ENCODE data around the gene ZNF865. TPM values are rescaled to one million over a fixed set of nuclear protein-coding genes. Genes with fewer than 3 reads are reported as not detected.

Gene ZNF865
- total and polyA plus RNA-seq, 10 of the 15 experiments (the other 5 are each of a cell fraction or from before 2014, with no cell fraction given), result 0.02 to 18.3 (median 0.90) TPM

- intact Hi-C loops (cut with micrococcal nuclease; ENCODE audit: unreplicated experiment) (no loop called here), in situ Hi-C loops (cut with MboI) (no loop called here)
- H3K4me1 ChIP-seq (ENCODE audit: control insufficient read depth, insufficient read depth, low read length), result peaks cover 6% of the 10 kb centered on the region; the same call in 1 of the 2 replicates
- H3K36me3 ChIP-seq (ENCODE audit: control insufficient read depth in 2 of 2, insufficient read depth in 2 of 2, low read length in 1 of 2), result peaks cover 0 to 8% of the 10 kb centered on the region in 2 experiments; a peak in 1 of 4 replicates
- ChIA-PET POLR2A (interaction anchor here (0.6 to 1.6 kb wide), 18 partner anchors 10 to 1480 kb away, joined by 3 to 7 read pairs (median 4); partner anchors contain the start of genes CCDC106, HSPBP1, ISOC2 and TMEM238), SMC1A (ENCODE audit: uncharacterized antibody, unreplicated experiment) (interaction anchor here (0.9 to 2.3 kb wide), 5 partner anchors 33 to 123 kb away, joined by 3 to 16 read pairs (median 4); partner anchors contain the start of gene NAT14), RAD21 (ENCODE audit: unreplicated experiment) (interaction anchor here (1.2 to 2.6 kb wide), 8 partner anchors 12 to 215 kb away, joined by 4 to 11 read pairs (median 4); partner anchors contain the start of genes TMEM238, ZNF579, ZNF628 and ZNF784), CTCF (interaction anchor here (1.0 to 2.4 kb wide), 5 partner anchors 11 to 96 kb away, joined by 3 to 11 read pairs (median 9); partner anchors contain the start of gene U2AF2)
- H3K79me2 ChIP-seq (ENCODE audit: control insufficient read depth, insufficient read depth, low read length), result peaks cover 10% of the 10 kb centered on the region
- H3K4me2 ChIP-seq (ENCODE audit: control insufficient read depth, insufficient read depth), result peak within 1 kb of the TSS; percentile 56
- no TSS peak for BruUV-seq (replicated peaks)
- H4K20me1 ChIP-seq (ENCODE audit: control insufficient read depth, insufficient read depth), result no peaks in the 10 kb centered on the region
- under 1% methylated on average over 22 of the region's 23 CpGs for WGBS (ENCODE audit: insufficient coverage, insufficient replicate concordance, low lambda C conversion rate, missing lambda C conversion rate)
- peak within 1 kb of the TSS; percentile 95 for H3K9ac ChIP-seq (ENCODE audit: control insufficient read depth, insufficient read depth, low read length)
- H2AFZ ChIP-seq (ENCODE audit: control insufficient read depth, low read depth, low read length), result peak within 1 kb of the TSS; percentile 99
- H3K27ac ChIP-seq (ENCODE audit: control insufficient read depth, insufficient read depth), result peak within 1 kb of the TSS; percentile 99
- H3K4me3 ChIP-seq, result peak within 1 kb of the TSS; percentile 88
- DNase-seq (ENCODE audit: low read depth, low spot score) (peak; percentile 95), ATAC-seq (peak; percentile 89), FAIRE-seq (no peak)
- no peaks in the 10 kb centered on the region for H3K27me3 ChIP-seq (replicated peaks in 1 of 2; ENCODE audit: control insufficient read depth in 2 of 2, insufficient read depth in 2 of 2, low read length in 1 of 2)
- peaks cover 2% of the 10 kb centered on the region; the same call in 2 of the 3 replicates for H3K9me3 ChIP-seq (replicated peaks; ENCODE audit: control insufficient read depth, insufficient read depth, low read length)
- TF ChIP-seq SMAD1 (IDR thresholded peaks at IDR 0.05; ENCODE audit: low read depth, partially characterized antibody) (no peak), CEBPZ (IDR thresholded peaks at IDR 0.05; ENCODE audit: low read depth, low read length) (no peak), ZNF24 (IDR thresholded peaks at IDR 0.05) (no peak), FOS (IDR thresholded peaks at IDR 0.05; ENCODE audit: borderline replicate concordance, extremely low read depth, insufficient read length) (no peak), CREM (IDR thresholded peaks at IDR 0.05; ENCODE audit: low read depth) (peak; percentile 92), CREB1 (IDR thresholded peaks at IDR 0.05; ENCODE audit: low read depth) (peak; percentile 92), NRF1 (conservative IDR thresholded peaks at IDR 0.05; ENCODE audit: low read depth, low read length) (no peak), RBBP5 (conservative IDR thresholded peaks at IDR 0.05) (no peak), BACH1 (IDR thresholded peaks at IDR 0.05; ENCODE audit: borderline replicate concordance) (no peak), ZBTB11 (CRISPR knock-in tag; IDR thresholded peaks at IDR 0.05) (no peak), TBL1XR1 (IDR thresholded peaks at IDR 0.05; ENCODE audit: low read depth, low read length) (no peak; the same call in 1 of the 2 replicates), SP1 (IDR thresholded peaks at IDR 0.05; ENCODE audit: low read depth, low read length) (peak; percentile 53), KDM1A (IDR thresholded peaks at IDR 0.05; ENCODE audit: borderline replicate concordance) (no peak), ZBTB40 (IDR thresholded peaks at IDR 0.05; ENCODE audit: borderline replicate concordance) (peak; percentile 93)
These were observed 6.0 kb upstream of the ZNF865 start, which contains the start of gene FIZ1 for GRCh38 chr19:55599468-55599841. Gene FIZ1, minus strand, starts transcription at chr19:55599517. Its CDS starts 1,652 bp downstream, at chr19:55597865.
